Loucy (cell line): ENCODE measurements around the gene LRRC46.

Source experiments
- EZH2phosphoT487 ChIP-seq: fragments of 200-600 bp; IDR thresholded peaks from 2 replicates; pipeline ENCODE4 v1.6.1; 2018; ENCODE audit warnings: antibody characterized with exemption, mild to moderate bottlenecking, moderate library complexity, borderline replicate concordance
- TF ChIP-seq, protein P1 (sequence below): fragments of 200-600 bp; sonication (generic); conservative IDR thresholded peaks from 2 replicates; pipeline ENCODE4 v1.5.1; 2014; ENCODE audit warnings: mild to moderate bottlenecking, antibody characterized with exemption, low read length

DNA sequence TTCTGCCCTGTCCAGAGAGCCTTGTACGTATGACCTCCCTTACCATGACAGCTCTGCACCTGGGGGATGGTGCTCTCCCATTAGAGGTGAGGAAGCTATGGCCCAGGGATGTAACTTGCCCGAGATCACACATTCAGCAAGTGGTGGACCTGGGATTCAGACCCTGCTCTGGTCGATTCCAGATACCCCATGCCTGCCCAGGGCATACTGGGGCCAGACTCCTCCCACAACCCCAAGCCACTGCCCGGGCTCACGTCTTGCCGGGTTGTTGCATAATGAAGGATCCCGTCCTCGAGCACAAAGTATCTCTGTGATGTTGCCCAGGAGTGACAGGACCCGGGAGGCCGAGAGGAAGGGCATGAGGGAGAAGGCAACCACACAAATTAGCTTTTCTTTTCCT, 12.0 kb upstream of the LRRC46 start:
- TF ChIP-seq EZH2phosphoT487, result no peak
- TF ChIP-seq, protein P1, sequence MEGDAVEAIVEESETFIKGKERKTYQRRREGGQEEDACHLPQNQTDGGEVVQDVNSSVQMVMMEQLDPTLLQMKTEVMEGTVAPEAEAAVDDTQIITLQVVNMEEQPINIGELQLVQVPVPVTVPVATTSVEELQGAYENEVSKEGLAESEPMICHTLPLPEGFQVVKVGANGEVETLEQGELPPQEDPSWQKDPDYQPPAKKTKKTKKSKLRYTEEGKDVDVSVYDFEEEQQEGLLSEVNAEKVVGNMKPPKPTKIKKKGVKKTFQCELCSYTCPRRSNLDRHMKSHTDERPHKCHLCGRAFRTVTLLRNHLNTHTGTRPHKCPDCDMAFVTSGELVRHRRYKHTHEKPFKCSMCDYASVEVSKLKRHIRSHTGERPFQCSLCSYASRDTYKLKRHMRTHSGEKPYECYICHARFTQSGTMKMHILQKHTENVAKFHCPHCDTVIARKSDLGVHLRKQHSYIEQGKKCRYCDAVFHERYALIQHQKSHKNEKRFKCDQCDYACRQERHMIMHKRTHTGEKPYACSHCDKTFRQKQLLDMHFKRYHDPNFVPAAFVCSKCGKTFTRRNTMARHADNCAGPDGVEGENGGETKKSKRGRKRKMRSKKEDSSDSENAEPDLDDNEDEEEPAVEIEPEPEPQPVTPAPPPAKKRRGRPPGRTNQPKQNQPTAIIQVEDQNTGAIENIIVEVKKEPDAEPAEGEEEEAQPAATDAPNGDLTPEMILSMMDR, result no peak
